ENCODE results near the gene KLHL20. TPM values are rescaled to one million over a fixed set of nuclear protein-coding genes. Genes with fewer than 3 reads are reported as not detected.

KLHL20 gene
- total and polyA plus RNA-seq, 2 of the 13 experiments (the other 11 are each of a cell fraction or from before 2014, with no cell fraction given): 7.4 to 14.3 TPM

DNA sequence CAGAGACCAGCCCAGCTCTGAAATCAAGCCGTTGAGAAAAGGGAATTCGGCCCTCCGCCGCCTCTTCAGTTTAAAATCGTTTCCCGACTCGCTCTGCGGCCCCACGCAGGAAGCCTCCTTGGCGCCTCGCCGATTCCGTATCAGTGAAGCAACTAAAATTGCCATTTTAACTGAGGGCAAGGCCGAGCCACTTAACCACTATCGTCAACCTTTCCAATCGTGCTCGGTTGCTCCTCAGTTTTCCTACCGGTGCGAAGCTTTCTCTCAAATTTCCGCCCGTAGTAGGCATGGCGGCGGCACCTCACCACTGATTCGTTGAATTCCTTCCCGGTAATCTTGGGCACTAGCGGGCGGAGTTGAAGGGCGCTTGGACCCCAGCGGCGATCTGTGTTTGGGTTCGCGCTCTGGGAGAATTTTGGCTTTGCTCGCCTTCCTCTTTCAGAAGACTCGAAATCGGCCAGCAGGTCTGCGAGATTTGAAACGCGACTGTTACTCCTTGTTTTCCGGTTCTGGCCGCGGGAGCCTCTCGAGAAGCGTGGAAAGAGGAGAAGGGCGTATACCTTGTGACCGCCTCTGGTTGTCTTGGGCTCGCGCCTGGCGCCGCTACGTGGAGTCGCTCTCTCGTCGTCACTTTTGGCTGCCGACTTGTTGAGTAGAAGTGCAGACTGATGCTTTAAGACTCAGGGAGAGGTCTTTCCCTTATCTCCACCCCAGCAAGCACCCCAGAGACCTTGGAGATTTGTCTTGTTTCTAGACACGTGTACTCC, 109.7 kb downstream of the KLHL20 start, which contains the start of the genes CENPL and DARS2 (continued):
- TF ChIP-seq, protein P1, sequence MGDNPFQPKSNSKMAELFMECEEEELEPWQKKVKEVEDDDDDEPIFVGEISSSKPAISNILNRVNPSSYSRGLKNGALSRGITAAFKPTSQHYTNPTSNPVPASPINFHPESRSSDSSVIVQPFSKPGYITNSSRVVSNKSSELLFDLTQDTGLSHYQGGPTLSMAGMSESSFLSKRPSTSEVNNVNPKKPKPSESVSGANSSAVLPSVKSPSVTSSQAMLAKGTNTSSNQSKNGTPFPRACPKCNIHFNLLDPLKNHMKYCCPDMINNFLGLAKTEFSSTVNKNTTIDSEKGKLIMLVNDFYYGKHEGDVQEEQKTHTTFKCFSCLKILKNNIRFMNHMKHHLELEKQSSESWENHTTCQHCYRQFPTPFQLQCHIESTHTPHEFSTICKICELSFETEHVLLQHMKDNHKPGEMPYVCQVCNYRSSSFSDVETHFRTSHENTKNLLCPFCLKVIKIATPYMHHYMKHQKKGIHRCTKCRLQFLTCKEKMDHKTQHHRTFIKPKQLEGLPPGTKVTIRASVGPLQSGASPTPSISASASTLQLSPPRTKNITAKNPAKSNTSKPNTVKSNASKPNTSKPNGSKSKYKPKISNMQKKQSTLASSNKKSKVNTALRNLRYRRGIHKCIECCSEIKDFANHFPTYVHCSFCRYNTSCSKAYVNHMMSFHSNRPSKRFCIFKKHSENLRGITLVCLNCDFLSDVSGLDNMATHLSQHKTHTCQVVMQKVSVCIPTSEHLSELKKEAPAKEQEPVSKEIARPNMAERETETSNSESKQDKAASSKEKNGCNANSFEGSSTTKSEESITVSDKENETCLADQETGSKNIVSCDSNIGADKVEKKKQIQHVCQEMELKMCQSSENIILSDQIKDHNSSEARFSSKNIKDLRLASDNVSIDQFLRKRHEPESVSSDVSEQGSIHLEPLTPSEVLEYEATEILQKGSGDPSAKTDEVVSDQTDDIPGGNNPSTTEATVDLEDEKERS (CRISPR knock-in tag; IDR thresholded peaks at IDR 0.05): no peak
- TF ChIP-seq ZFP62 (CRISPR knock-in tag; IDR thresholded peaks at IDR 0.05): no peak
- no peak for TF ChIP-seq NR2F6 (IDR thresholded peaks at IDR 0.05)
- no peak for TF ChIP-seq NR2F6 (CRISPR knock-in tag; IDR thresholded peaks at IDR 0.05)
- TF ChIP-seq CCDC6 (CRISPR knock-in tag; IDR thresholded peaks at IDR 0.05): peak; percentile 70; the same call in 1 of the 2 replicates
- TF ChIP-seq KLF6 (CRISPR knock-in tag; IDR thresholded peaks at IDR 0.05): peak; percentile 47; the same call in 1 of the 2 replicates
- no peak for TF ChIP-seq NFKB2 (CRISPR knock-in tag; IDR thresholded peaks at IDR 0.05; ENCODE audit: borderline replicate concordance)
- no peak for TF ChIP-seq RNF2 (conservative IDR thresholded peaks at IDR 0.05; ENCODE audit: low read depth)
- TF ChIP-seq, protein P2, sequence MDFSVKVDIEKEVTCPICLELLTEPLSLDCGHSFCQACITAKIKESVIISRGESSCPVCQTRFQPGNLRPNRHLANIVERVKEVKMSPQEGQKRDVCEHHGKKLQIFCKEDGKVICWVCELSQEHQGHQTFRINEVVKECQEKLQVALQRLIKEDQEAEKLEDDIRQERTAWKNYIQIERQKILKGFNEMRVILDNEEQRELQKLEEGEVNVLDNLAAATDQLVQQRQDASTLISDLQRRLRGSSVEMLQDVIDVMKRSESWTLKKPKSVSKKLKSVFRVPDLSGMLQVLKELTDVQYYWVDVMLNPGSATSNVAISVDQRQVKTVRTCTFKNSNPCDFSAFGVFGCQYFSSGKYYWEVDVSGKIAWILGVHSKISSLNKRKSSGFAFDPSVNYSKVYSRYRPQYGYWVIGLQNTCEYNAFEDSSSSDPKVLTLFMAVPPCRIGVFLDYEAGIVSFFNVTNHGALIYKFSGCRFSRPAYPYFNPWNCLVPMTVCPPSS (IDR thresholded peaks at IDR 0.05): no peak
- TF ChIP-seq GPN1 (CRISPR knock-in tag; IDR thresholded peaks at IDR 0.05; ENCODE audit: borderline replicate concordance): no peak
- TF ChIP-seq CREBL2 (CRISPR knock-in tag; IDR thresholded peaks at IDR 0.05; ENCODE audit: borderline replicate concordance): no peak
- no peak for TF ChIP-seq ZNF614 (CRISPR knock-in tag; IDR thresholded peaks at IDR 0.05; ENCODE audit: borderline replicate concordance)
- no peak for TF ChIP-seq ZFP1 (CRISPR knock-in tag; IDR thresholded peaks at IDR 0.05)
- TF ChIP-seq RBM39 (IDR thresholded peaks at IDR 0.05; ENCODE audit: low read depth, low read length, poor library complexity, severe bottlenecking): peak; percentile 87
- TF ChIP-seq ZNF383 (CRISPR knock-in tag; IDR thresholded peaks at IDR 0.05; ENCODE audit: borderline replicate concordance): no peak
- TF ChIP-seq HNF1A (IDR thresholded peaks at IDR 0.05; ENCODE audit: low read depth): no peak
- no peak for TF ChIP-seq HNF1A (CRISPR knock-in tag; IDR thresholded peaks at IDR 0.05; ENCODE audit: borderline replicate concordance)
- TF ChIP-seq ZNF3 (CRISPR knock-in tag; IDR thresholded peaks at IDR 0.05): 0 out of 2 replicates have a peak, but pooled peaks have one; percentile 52
- peak; percentile 91 for TF ChIP-seq ATF1 (CRISPR knock-in tag; IDR thresholded peaks at IDR 0.05)
- TF ChIP-seq TMF1 (CRISPR knock-in tag; IDR thresholded peaks at IDR 0.05; ENCODE audit: low read depth): no peak
- TF ChIP-seq MIER2 (CRISPR knock-in tag; IDR thresholded peaks at IDR 0.05): 0 out of 2 replicates have a peak, but pooled peaks have one; percentile 31
- no peak for TF ChIP-seq ZNF556 (CRISPR knock-in tag; IDR thresholded peaks at IDR 0.05; ENCODE audit: borderline replicate concordance)
- no peak for TF ChIP-seq ZNF44 (CRISPR knock-in tag; IDR thresholded peaks at IDR 0.05)
- TF ChIP-seq ZNF143 (CRISPR knock-in tag; IDR thresholded peaks at IDR 0.05): peak; percentile 95

All from HepG2 (cell line).